ENCODE measurements around the gene FN3KRP. TPM values are rescaled to one million over a fixed set of nuclear protein-coding genes. Genes with fewer than 3 reads are reported as not detected.

The FN3KRP gene
- total RNA-seq (2021), result 35.4 and 43.2 TPM in 2 replicates
- Bru-seq, nascent RNA, result percentile 66 among the genes with signal in this experiment
- percentile 74 among the genes with signal in this experiment for BruChase-seq, experiment 1, labeled RNA remaining after a 2-hour chase
- BruChase-seq, experiment 2, labeled RNA remaining after a 6-hour chase, result percentile 80 among the genes with signal in this experiment
- long read RNA-seq, transcript FN3KRP-201 (6 exons, 1,849 nt), result major isoform, 127 of 140 reads
- long read RNA-seq, partial matches to known transcripts, result 1 of 140 reads
- long read RNA-seq, other reads (novel, unspliced or antisense), result 11 of 140 reads

DNA sequence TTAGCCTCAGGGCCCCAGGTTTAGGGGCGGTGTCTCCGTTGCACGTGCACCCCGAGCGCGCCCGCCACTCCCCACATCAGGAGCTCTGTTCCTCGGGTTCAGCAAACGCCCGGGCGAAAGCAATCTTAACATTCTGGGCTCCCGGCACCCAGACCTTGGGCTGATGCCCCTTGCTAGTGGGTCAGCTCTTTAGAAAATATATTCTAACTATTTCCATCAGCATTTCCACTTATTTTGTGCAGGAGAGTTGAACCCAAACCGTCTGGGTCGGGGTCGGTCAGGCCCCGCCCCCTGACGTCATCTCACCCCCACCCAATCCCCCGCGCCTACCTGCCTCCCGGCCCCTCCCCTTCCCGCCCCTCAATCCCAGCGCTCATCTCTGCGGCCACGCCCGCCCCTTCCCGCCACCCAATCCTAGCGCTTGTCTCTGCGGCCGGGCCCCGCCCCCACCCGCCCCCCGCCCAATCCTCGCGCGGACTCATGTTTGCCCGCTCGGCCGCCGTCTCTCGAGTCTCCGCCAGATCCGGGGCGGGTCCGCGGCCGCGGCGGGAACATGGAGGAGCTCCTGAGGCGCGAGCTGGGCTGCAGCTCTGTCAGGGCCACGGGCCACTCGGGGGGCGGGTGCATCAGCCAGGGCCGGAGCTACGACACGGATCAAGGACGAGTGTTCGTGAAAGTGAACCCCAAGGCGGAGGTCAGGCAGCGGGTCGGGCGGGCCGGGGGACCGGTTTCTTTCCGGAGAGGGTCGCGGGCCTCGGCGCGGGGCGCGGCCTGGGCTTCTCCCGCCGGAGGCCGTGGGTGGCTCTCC is at the start of gene FN3KRP:
Gene FN3KRP, plus strand, starts transcription at position 504 of the 808 bp plus-strand sequence. Its CDS starts 50 bp downstream, at position 554.
- POLR2A ChIA-PET (ENCODE audit: low non-redundant PET), result interaction anchor here (0.5 to 0.7 kb wide), 2 partner anchors 331 to 791 kb away, joined by 3 to 10 read pairs; no protein-coding TSS in a partner anchor
- peak within 1 kb of the TSS; percentile 89 for H3K27ac ChIP-seq (ENCODE audit: low read depth, low read length, poor library complexity, severe bottlenecking)
- CTCF ChIA-PET, result interaction anchor here (0.7 kb wide), 1 partner anchor 105 kb away, joined by 8 read pairs; no protein-coding TSS in a partner anchor

DNA sequence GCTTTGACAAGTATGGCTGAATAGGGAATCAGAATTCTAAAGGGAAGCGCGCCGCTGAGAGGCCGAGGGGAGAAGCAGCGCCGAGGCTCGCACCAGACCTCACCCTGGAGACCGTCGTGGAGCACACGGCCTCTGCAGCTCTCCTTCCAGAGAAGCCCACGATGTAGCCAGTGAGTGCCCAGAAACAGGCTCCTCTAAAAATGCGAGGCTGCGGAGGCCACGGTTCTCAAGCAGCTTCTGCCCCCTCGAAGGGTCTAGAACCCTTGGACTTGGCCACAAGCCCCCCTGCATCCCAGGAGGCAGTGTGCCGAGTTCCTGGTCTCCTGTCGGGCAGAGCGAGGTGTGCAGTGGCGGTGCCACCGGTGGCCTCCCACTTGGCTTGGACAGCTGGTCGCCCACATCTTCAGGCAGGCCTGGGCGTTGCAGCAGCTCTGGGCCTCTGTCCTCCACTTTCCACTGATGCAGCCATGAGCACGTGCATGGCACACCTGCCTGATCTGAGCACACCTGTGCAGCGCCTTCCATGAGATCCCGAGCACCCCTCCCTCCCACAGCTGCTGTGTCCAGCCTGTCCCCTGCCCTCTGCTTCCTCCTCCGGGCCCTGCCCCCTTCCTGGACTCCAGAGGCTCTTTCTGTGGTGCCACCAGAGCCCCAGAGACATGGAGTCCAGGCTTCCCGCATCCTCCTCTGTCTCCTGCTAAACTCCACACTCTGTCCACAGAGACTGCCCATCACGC is 49.4 kb upstream of the FN3KRP start:
- no peak overlapping the region for H3K4me3 ChIP-seq (ENCODE audit: low read depth, low read length, poor library complexity, severe bottlenecking)
- TF ChIP-seq CTCF (conservative IDR thresholded peaks at IDR 0.05; ENCODE audit: low read depth, low read length), result no peak
- no peak for TF ChIP-seq EZH2 (IDR thresholded peaks at IDR 0.05; ENCODE audit: borderline replicate concordance, low read depth, low read length, poor library complexity, severe bottlenecking)
- intact Hi-C loops (cut with micrococcal nuclease; ENCODE audit: unreplicated experiment), result no loop called here
- ChIA-PET CTCF (no interaction called here), POLR2A (ENCODE audit: low non-redundant PET) (no interaction called here)
- H3K4me1 ChIP-seq (ENCODE audit: insufficient read depth, low read length, poor library complexity, severe bottlenecking), result peaks cover 8% of the 10 kb centered on the region
- no peaks in the 10 kb centered on the region for H3K9me3 ChIP-seq (ENCODE audit: low read depth, low read length, poor library complexity, severe bottlenecking)
- H3K36me3 ChIP-seq (ENCODE audit: insufficient read depth, low read length, poor library complexity, severe bottlenecking), result no peaks in the 10 kb centered on the region
- BruUV-seq (replicated peaks), result no TSS peak
- DNase-seq (ENCODE audit: low spot score), result no peak
- no peaks in the 10 kb centered on the region for H3K27me3 ChIP-seq (replicated peaks; ENCODE audit: insufficient read depth, low read depth, low read length, poor library complexity)
- H3K27ac ChIP-seq (ENCODE audit: low read depth, low read length, poor library complexity, severe bottlenecking), result no peak overlapping the region

More for the DNA sequence above, at the start of gene FN3KRP:
- Histone ChIP-seq H3K9me3 (ENCODE audit: low read depth, low read length, poor library complexity, severe bottlenecking) (no peaks in the 10 kb centered on the region), H3K4me1 (ENCODE audit: insufficient read depth, low read length, poor library complexity, severe bottlenecking) (peaks cover 13% of the 10 kb centered on the region), H3K27me3 (replicated peaks; ENCODE audit: insufficient read depth, low read depth, low read length, poor library complexity) (no peaks in the 10 kb centered on the region), H3K4me3 (ENCODE audit: low read depth, low read length, poor library complexity, severe bottlenecking) (peak within 1 kb of the TSS; percentile 98), H3K36me3 (ENCODE audit: insufficient read depth, low read length, poor library complexity, severe bottlenecking) (peaks cover 5% of the 10 kb centered on the region)
- BruUV-seq (replicated peaks), result no TSS peak
- intact Hi-C loops (cut with micrococcal nuclease; ENCODE audit: unreplicated experiment), result no loop called here
- no peak for TF ChIP-seq CTCF (conservative IDR thresholded peaks at IDR 0.05; ENCODE audit: low read depth, low read length)
- TF ChIP-seq EZH2 (IDR thresholded peaks at IDR 0.05; ENCODE audit: borderline replicate concordance, low read depth, low read length, poor library complexity, severe bottlenecking), result no peak
- peak; percentile 95 for DNase-seq (ENCODE audit: low spot score)

DNA sequence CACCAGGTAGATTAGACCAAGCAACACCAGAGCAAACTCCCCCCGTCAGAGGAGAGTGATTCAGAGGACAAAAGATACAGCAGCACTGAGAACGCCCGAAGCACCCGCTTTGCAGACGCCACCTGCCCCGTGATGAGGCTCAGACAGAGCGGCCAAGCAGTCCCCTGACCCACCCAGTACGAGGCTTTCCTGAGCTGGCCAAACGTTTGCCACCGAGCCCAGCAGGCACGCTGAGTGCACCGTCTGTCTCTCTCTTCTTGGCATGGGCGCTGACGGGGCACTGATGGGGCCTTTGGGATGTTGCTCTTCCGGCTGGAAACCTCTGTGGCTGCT is 48.9 kb upstream of the FN3KRP start:
- Histone ChIP-seq H3K27me3 (replicated peaks; ENCODE audit: insufficient read depth, low read depth, low read length, poor library complexity) (no peaks in the 10 kb centered on the region), H3K4me1 (ENCODE audit: insufficient read depth, low read length, poor library complexity, severe bottlenecking) (peaks cover 8% of the 10 kb centered on the region), H3K36me3 (ENCODE audit: insufficient read depth, low read length, poor library complexity, severe bottlenecking) (no peaks in the 10 kb centered on the region), H3K4me3 (ENCODE audit: low read depth, low read length, poor library complexity, severe bottlenecking) (no peak overlapping the region), H3K27ac (ENCODE audit: low read depth, low read length, poor library complexity, severe bottlenecking) (no peak overlapping the region), H3K9me3 (ENCODE audit: low read depth, low read length, poor library complexity, severe bottlenecking) (no peaks in the 10 kb centered on the region)
- ChIA-PET POLR2A (ENCODE audit: low non-redundant PET) (no interaction called here), CTCF (no interaction called here)
- intact Hi-C loops (cut with micrococcal nuclease; ENCODE audit: unreplicated experiment), result no loop called here
- BruUV-seq (replicated peaks), result no TSS peak
- no peak for DNase-seq (ENCODE audit: low spot score)
- TF ChIP-seq EZH2 (IDR thresholded peaks at IDR 0.05; ENCODE audit: borderline replicate concordance, low read depth, low read length, poor library complexity, severe bottlenecking) (no peak), CTCF (conservative IDR thresholded peaks at IDR 0.05; ENCODE audit: low read depth, low read length) (no peak)
